H1 (cell line): ENCODE data around the gene ABCD1. TPM values are rescaled to one million over a fixed set of nuclear protein-coding genes. Genes with fewer than 3 reads are reported as not detected.

Experiments used
- BCL11A ChIP-seq, 2 experiments: IDR thresholded peaks; one replicate each; pipeline ENCODE4 v1.6.1; 2011; ENCODE audit warnings: low read depth in 2 of 2, low read length in 2 of 2, mild to moderate bottlenecking in 2 of 2
- CHD2 ChIP-seq: IDR thresholded peaks from 2 replicates; pipeline ENCODE4 v1.6.1; 2012; ENCODE audit warnings: low read length, improper control_type of control experiment
- EZH2 ChIP-seq: fragments of 200-600 bp; sonication (generic); IDR thresholded peaks from 2 replicates; pipeline ENCODE4 v1.7.1; 2012; ENCODE audit warnings: low read depth, mild to moderate bottlenecking, moderate library complexity, low read length, inconsistent platforms; ENCODE audit not compliant: severe bottlenecking
- GABPA ChIP-seq: IDR thresholded peaks from 2 replicates; pipeline ENCODE4 v1.6.1; 2011; ENCODE audit warnings: mild to moderate bottlenecking, low read length, moderate library complexity, borderline replicate concordance; ENCODE audit not compliant: insufficient read depth
- SP2 ChIP-seq: IDR thresholded peaks from 2 replicates; pipeline ENCODE4 v1.6.1; 2012; ENCODE audit warnings: mild to moderate bottlenecking, low read length, inconsistent platforms
- SUZ12 ChIP-seq: fragments of 200-600 bp; sonication (generic); IDR thresholded peaks from 2 replicates; pipeline ENCODE4 v1.6.1; 2012; ENCODE audit warnings: mild to moderate bottlenecking, inconsistent platforms, low read length, moderate library complexity, mixed read lengths
- USF2 ChIP-seq: IDR thresholded peaks from 2 replicates; pipeline ENCODE4 v1.6.1; 2011; ENCODE audit warnings: low read length, improper control_type of control experiment
- polyA plus RNA-seq, 7 experiments: library from polyadenylated mRNA; depleted of rRNA in 3 of 7; stranded (reverse) in 5 of 7; unstranded in 2 of 7; fragments of >200 nt in 5 of 7; fragments of 200-250 nt in 2 of 7; gene quantifications; 1 replicate in 5 of 7; 2 replicates in 1 of 7; 4 replicates in 1 of 7; pipeline versions ENCODE4 v1.2.1 to v1.2.3, GENCODE V29; 2011 to 2013; ENCODE audit warnings: missing spikeins in 2 of 7, mixed read lengths in 2 of 7
- total RNA-seq: library from RNA; stranded (reverse); fragmentation: NEBNext Ultra II Directional; extraction: Animal tissue kit (Norgen Biotek cat#: 25700); gene quantifications from 2 replicates; pipeline ENCODE4 v1.2.1, GENCODE V29; 2021

The ABCD1 gene
- total and polyA plus RNA-seq, 2 of the 8 experiments (the other 6 are each of a cell fraction or from before 2014, with no cell fraction given) = 3.1 to 6.6 TPM

- TF ChIP-seq EZH2 = no peak
- TF ChIP-seq SP2 = no peak
- TF ChIP-seq BCL11A (IDR thresholded peaks at IDR 0.05; ENCODE audit: low read depth in 2 of 2, low read length in 2 of 2) = no peak
- TF ChIP-seq SUZ12 = no peak
- TF ChIP-seq GABPA = no peak
- TF ChIP-seq USF2 = no peak
- no peak for TF ChIP-seq CHD2
Measured at GRCh38 chrX:153763298-153763932, 38.8 kb downstream of the ABCD1 start (continued).
